Measurements from ENCODE around the gene LRMDA. TPM values are rescaled to one million over a fixed set of nuclear protein-coding genes. Genes with fewer than 3 reads are reported as not detected.

The LRMDA gene
- total RNA-seq, 3 donors from 2014 or later, result not detected

DNA sequence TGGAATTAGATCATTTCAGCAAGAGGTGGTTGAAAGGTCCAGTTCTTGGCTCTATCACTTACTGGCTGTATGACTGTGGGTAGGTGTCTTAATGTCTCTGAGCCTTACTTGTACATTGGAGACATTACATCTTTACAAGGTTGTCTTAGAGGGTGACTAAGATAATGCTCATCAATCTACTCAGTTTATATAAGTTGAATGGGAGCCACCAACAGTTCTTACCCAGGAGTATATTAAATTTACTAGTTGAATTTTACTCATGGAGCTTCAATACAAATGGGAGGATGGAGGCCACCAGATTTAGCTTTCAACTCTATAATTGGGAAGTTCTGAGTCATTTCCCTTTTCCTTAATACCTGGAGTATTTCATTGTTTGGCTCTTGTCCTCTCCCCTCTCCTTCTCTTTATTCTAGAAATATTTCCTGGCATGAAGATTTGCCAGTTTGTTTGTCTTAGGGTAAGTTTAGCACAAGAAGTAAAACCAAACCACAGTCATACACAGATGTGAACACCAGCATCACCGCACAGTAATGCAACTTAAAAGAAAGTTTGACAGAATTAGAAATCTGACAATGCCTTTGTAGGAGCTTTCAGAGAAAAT lies 222.8 kb downstream of the LRMDA start:
- H3K27me3 Mint-ChIP-seq (ENCODE audit: low read depth), result peaks cover 22% of the 10 kb centered on the region
- DNase-seq (no peak), ATAC-seq (no peak)
- no peaks in the 10 kb centered on the region for H3K4me1 Mint-ChIP-seq (ENCODE audit: low read depth)
- no peaks in the 10 kb centered on the region for H3K9me3 Mint-ChIP-seq
- no peaks in the 10 kb centered on the region for H3K36me3 Mint-ChIP-seq (ENCODE audit: insufficient read depth)
- H3K4me3 Mint-ChIP-seq, result no peak overlapping the region

DNA sequence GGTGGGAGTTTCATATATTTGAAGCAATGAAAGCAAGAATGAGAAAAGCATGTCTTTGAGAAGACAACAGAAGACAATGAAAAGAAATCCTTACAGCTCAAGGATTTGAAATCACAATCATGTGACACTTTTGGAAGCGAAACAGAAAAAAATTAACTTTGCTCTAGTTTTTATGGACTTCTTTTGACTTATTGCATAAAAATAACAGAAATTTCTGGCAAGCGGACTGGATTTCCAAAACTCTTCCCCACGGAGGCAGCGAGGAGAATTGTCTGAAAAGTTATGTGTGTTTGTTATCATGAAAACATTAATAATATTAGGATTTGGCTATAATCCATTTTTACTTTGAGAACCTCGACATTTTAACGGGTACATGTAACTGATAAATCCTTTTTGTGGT lies 223.3 kb downstream of the LRMDA start:
- Mint-ChIP-seq H3K9me3 (no peaks in the 10 kb centered on the region), H3K4me1 (ENCODE audit: low read depth) (no peaks in the 10 kb centered on the region), H3K27me3 (ENCODE audit: low read depth) (peaks cover 23% of the 10 kb centered on the region), H3K36me3 (ENCODE audit: insufficient read depth) (no peaks in the 10 kb centered on the region), H3K4me3 (no peak overlapping the region)
- ATAC-seq (no peak), DNase-seq (no peak)

DNA sequence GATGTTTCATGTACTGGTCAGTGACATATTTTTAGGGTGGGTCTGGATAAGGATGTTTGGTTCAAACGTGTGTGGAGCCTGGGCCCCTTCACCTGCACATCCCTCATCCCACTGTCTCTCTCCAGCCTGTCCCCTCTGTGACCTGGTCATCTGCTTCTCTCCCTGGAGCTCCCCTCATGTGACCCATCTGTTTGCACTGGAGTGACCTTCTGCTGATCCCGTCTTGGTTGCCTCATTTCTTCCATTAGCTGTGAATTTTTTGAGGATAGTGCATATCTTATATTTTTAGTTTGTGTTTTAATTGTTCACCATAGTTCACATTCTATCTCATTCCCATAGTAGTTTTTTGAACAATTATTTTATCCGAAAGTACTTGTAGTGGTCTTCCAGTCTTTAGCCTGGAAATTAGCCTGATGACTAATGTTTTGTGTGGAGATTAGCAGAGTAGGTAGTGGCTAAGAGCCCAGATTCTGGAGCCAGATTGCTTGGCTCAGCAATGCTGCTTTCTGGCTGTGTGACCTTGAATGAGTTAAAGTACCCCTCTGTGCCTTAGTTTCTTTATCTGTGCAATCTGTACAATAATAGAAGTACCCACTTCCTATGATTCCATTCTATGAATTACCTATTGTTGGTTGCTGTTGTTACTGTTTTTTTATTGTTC lies 224.5 kb downstream of the LRMDA start:
- DNase-seq (no peak), ATAC-seq (no peak)
- no peaks in the 10 kb centered on the region for H3K36me3 Mint-ChIP-seq (ENCODE audit: insufficient read depth)
- no peaks in the 10 kb centered on the region for H3K9me3 Mint-ChIP-seq
- H3K27me3 Mint-ChIP-seq (ENCODE audit: low read depth), result peaks cover 19% of the 10 kb centered on the region
- no peaks in the 10 kb centered on the region for H3K4me1 Mint-ChIP-seq (ENCODE audit: low read depth)
- no peak overlapping the region for H3K4me3 Mint-ChIP-seq

DNA sequence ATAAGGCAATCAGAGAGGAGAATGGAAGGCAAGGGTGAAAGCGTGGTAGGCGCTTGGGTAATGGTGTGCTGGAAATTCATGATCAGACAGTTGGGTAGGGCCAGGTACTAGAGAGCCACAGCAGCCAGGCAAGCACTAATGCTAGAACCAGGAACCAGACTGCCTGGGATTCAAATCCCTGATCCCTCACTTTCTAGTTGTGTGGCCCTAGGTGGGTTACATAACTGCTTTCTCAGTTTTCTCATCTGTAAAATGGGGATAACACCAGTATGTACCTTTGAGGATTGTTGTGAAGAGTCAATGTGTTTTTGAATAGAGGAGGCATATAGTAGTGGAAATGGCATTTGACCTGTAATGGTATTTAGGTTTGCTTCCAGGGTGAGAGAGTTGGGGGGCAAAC lies 225.9 kb downstream of the LRMDA start:
- Mint-ChIP-seq H3K27me3 (ENCODE audit: low read depth) (peaks cover 19% of the 10 kb centered on the region), H3K36me3 (ENCODE audit: insufficient read depth) (no peaks in the 10 kb centered on the region), H3K9me3 (no peaks in the 10 kb centered on the region), H3K4me3 (no peak overlapping the region), H3K4me1 (ENCODE audit: low read depth) (no peaks in the 10 kb centered on the region)
- DNase-seq (no peak), ATAC-seq (no peak)

DNA sequence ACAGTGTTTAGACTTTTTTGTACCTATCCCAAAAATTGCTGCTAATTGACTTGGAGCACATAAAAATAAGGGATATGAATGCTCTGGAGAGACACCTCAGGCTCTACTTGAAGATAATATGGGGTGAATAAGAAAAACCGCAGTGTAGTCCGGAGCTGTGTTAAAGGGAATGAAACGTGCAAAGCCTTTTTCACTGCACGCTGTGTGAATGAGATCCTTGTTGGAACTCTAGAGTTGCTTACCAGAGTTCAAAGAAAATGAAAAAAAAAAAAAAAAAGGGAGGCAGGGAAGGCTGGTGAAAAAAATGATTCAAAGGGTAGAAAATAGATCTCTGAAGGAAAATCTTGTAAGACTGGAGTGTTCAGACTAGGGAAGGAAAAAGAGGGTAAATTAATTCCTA lies 226.6 kb downstream of the LRMDA start:
- DNase-seq, result no peak
- H3K27me3 Mint-ChIP-seq (ENCODE audit: low read depth), result peaks cover 19% of the 10 kb centered on the region
- no peaks in the 10 kb centered on the region for H3K9me3 Mint-ChIP-seq
- no peaks in the 10 kb centered on the region for H3K4me1 Mint-ChIP-seq (ENCODE audit: low read depth)
- no peak overlapping the region for H3K4me3 Mint-ChIP-seq
- no peak for ATAC-seq
- no peaks in the 10 kb centered on the region for H3K36me3 Mint-ChIP-seq (ENCODE audit: insufficient read depth)

DNA sequence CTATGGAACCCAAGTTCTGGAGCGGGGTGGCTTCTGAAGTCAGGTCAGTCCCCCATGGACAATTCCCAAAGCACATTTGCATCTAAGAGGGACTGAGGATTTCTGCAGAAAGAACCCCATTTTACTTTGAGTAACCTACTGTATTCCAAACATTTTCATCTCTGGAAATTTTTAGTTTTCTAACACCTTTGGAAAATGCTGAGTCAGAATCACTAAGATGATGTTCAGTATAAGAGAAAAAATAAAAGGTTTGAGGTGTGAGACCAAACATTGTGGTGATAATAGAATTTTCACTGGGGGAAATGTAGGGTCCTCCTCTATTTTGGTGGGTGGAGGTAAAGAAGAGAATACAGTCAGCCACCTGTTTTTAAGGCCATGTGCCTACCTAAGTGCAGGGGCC lies 227.1 kb downstream of the LRMDA start:
- Mint-ChIP-seq H3K4me1 (ENCODE audit: low read depth) (no peaks in the 10 kb centered on the region), H3K36me3 (ENCODE audit: insufficient read depth) (no peaks in the 10 kb centered on the region), H3K4me3 (no peak overlapping the region), H3K27me3 (ENCODE audit: low read depth) (peaks cover 19% of the 10 kb centered on the region), H3K9me3 (no peaks in the 10 kb centered on the region)
- no peak for DNase-seq
- no peak for ATAC-seq

DNA sequence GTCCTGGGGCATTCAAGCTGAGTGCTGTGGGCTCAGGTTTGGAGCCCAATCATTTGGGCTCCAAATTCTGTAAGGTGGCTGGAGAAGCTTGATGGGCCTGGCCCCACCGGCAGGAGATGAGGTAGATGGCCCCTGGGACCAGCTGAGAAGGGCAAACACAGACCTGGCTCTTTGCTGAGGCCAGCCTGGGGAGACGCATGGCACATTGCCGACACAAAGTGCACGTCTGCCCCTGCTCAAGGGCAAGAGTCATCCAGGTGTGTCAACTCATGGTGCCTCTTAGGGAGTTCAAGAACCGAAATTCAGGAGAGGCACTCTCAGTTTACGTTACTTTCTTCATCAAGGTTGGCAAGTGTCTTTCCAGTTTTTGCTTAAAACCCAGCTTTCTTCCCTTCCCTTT lies 227.5 kb downstream of the LRMDA start:
- ATAC-seq (no peak), DNase-seq (no peak)
- no peaks in the 10 kb centered on the region for H3K36me3 Mint-ChIP-seq (ENCODE audit: insufficient read depth)
- no peaks in the 10 kb centered on the region for H3K4me1 Mint-ChIP-seq (ENCODE audit: low read depth)
- H3K27me3 Mint-ChIP-seq (ENCODE audit: low read depth), result peaks cover 17% of the 10 kb centered on the region
- H3K4me3 Mint-ChIP-seq, result no peak overlapping the region
- no peaks in the 10 kb centered on the region for H3K9me3 Mint-ChIP-seq

DNA sequence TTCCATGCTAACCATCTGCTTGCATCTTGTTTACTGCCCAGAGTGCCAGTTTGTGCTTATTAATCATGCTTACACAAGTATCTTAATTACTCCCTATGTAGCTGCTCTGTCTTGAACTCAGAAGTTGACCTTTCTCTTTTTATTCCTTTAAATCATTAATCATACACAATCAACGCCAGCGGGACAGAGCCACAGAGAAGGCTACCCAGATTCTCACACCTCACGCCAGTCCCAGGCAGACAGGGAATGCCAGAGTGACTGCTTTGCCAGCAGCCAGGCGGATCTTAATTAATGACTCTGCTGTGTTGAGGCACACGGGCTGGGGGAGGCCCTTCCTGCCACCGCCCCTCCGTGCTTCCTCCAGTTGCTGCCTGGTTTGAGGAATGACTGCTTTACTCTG lies 229.4 kb downstream of the LRMDA start:
- H3K27me3 Mint-ChIP-seq (ENCODE audit: low read depth), result peaks cover 12% of the 10 kb centered on the region
- DNase-seq (no peak), ATAC-seq (no peak)
- no peaks in the 10 kb centered on the region for H3K36me3 Mint-ChIP-seq (ENCODE audit: insufficient read depth)
- H3K4me3 Mint-ChIP-seq, result no peak overlapping the region
- no peaks in the 10 kb centered on the region for H3K4me1 Mint-ChIP-seq (ENCODE audit: low read depth)
- no peaks in the 10 kb centered on the region for H3K9me3 Mint-ChIP-seq

DNA sequence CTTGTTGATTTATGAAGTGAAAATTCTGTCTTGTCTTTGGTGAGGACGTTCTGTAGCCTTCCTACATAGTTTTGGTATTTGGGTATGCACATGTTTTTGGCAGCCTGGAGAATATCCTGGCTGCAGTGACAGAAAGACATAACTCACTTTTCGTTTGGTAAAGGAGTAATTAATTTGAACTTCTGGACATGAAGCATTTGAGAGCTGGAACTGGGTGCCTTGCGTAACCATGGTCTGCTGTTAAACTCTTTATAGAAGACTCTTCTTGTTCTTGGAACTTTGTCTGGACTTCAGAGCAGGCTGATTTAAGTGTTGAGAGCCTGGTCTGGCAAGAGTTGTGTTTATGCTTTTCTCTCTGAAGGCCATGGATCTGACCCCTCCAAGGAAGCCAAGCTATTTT lies 231.3 kb downstream of the LRMDA start:
- H3K27me3 Mint-ChIP-seq (ENCODE audit: low read depth), result peaks cover 6% of the 10 kb centered on the region
- DNase-seq (no peak), ATAC-seq (no peak)
- H3K4me1 Mint-ChIP-seq (ENCODE audit: low read depth), result no peaks in the 10 kb centered on the region
- H3K36me3 Mint-ChIP-seq (ENCODE audit: insufficient read depth), result no peaks in the 10 kb centered on the region
- no peak overlapping the region for H3K4me3 Mint-ChIP-seq
- no peaks in the 10 kb centered on the region for H3K9me3 Mint-ChIP-seq

DNA sequence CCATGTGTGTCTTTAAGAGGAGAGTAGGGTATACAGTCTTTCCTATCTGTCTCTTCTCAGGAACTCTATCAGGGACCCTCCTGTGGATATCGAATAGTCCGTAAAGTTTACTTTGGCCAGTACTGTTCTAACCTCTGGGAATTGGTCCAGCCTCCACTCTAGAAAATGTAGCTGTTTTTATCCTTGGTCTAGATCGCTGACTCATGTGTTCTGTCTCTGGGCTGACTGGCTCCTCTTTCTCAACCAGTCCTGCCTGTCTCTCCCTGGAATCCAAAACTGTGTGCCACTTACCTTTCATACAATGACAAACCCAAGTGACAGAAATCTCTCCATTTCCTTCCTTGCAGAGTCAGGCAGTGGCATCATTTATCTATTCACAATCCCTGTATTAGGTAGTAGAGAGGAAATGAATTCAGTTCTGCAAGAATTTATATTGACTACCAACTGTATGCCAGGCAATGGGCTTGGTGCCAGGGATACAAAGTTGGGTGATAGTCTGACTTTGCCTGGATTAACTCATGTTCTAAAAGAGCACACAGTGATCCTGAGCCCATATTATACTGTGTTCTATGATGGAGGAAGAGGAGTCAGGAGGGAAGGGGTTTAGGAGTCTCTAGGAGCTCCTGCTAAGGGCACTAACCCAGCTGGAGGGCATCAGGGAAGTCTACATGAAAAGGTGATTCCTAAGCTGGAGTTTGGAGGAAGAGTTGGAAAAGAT lies 232.7 kb downstream of the LRMDA start:
- no peaks in the 10 kb centered on the region for H3K9me3 Mint-ChIP-seq
- DNase-seq, result no peak
- H3K27me3 Mint-ChIP-seq (ENCODE audit: low read depth), result peaks cover 6% of the 10 kb centered on the region
- no peaks in the 10 kb centered on the region for H3K36me3 Mint-ChIP-seq (ENCODE audit: insufficient read depth)
- no peak overlapping the region for H3K4me3 Mint-ChIP-seq
- no peak for ATAC-seq
- H3K4me1 Mint-ChIP-seq (ENCODE audit: low read depth), result no peaks in the 10 kb centered on the region

DNA sequence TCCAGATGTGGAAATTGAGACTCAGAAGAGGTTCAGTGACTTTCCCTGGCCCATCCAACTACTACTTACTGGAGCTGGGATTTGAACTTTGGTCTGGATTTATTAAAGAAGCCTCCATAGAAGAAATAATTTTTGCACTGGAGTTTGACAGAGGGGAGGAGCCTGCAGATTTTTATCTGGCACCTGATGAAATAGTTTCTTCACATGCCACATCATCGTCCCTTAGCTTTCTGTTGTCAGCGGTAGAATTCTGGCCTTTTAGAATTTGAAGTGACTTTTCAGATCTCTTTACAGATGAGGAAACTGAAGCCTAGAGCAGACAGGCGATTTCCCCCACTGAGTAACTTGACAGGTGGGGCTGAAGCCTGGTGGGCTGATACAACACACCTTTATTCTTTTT lies 233.5 kb downstream of the LRMDA start:
- ATAC-seq, result no peak
- H3K27me3 Mint-ChIP-seq (ENCODE audit: low read depth), result peaks cover 4% of the 10 kb centered on the region
- no peak overlapping the region for H3K4me3 Mint-ChIP-seq
- H3K9me3 Mint-ChIP-seq, result no peaks in the 10 kb centered on the region
- DNase-seq, result no peak
- no peaks in the 10 kb centered on the region for H3K4me1 Mint-ChIP-seq (ENCODE audit: low read depth)
- no peaks in the 10 kb centered on the region for H3K36me3 Mint-ChIP-seq (ENCODE audit: insufficient read depth)

DNA sequence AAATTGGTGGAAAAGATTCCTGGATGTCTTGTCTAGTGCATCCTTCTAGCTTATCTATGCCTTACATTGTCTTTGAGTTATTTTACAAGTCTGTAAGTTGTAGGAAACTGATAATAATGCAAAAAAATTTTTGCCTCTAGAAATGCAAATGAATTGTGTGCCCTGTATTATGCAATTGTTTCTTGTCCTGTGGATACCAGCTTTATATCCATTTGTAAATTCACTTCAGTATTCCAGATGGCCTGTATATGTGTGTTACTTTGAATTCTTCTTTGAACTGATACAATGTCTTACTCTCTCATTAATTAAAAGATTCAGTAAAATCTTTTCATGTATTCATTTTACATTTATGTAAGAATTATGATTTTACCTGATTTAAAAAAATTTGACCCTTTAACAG lies 234.3 kb downstream of the LRMDA start:
- peaks cover 4% of the 10 kb centered on the region for H3K27me3 Mint-ChIP-seq (ENCODE audit: low read depth)
- H3K36me3 Mint-ChIP-seq (ENCODE audit: insufficient read depth), result no peaks in the 10 kb centered on the region
- H3K4me3 Mint-ChIP-seq, result no peak overlapping the region
- H3K4me1 Mint-ChIP-seq (ENCODE audit: low read depth), result no peaks in the 10 kb centered on the region
- no peak for DNase-seq
- no peak for ATAC-seq
- no peaks in the 10 kb centered on the region for H3K9me3 Mint-ChIP-seq

DNA sequence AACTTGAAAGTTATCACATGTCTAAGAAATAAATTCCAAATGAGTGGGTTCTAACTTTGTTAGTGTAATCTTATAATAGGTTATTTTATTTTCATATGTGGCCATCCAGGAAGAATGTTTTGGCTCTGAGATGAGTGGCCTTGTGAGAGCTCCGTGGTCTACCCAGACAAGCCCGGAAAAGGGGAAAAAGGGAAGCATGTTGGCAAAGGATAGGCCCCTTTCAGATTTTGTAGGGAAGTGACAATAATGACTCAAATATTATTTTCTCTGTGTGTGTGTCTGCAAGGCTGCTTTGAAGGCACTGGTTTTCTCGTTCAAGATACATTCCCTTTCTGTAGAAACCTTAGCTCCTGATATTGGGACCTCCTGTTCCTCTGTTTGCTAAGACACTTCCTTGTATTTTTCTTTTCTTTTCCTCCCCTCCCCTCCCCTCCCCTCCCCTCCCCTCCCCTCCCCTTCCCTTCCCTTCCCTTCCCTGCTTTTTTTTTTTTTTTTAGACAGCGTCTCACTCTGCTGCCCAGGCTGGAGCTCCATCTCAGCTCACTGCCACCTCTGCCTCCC lies 240.8 kb downstream of the LRMDA start:
- Mint-ChIP-seq H3K9me3 (no peaks in the 10 kb centered on the region), H3K4me3 (no peak overlapping the region), H3K27me3 (ENCODE audit: low read depth) (no peaks in the 10 kb centered on the region), H3K4me1 (ENCODE audit: low read depth) (no peaks in the 10 kb centered on the region), H3K36me3 (ENCODE audit: insufficient read depth) (no peaks in the 10 kb centered on the region)
- no peak for DNase-seq
- ATAC-seq, result no peak

DNA sequence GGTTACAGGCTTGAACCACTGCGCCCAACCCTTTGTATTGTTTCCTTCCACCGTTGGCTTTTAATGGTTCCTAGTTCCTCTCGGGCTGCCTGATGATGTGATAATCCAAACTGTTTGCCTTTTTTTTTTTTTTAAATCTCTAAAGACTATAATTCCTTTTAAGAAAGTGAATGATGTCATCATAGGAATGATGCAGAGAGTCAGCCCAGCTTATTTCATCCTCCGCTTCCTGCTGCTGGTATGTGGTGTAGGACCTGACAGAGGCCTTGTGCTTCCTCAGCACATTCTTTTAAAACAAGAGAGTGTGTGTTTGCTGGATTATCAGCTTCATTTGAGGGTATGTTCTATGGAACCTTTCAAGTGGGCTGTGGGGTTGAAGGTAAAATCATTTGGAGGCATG lies 241.4 kb downstream of the LRMDA start:
- Mint-ChIP-seq H3K4me1 (ENCODE audit: low read depth) (no peaks in the 10 kb centered on the region), H3K9me3 (no peaks in the 10 kb centered on the region), H3K27me3 (ENCODE audit: low read depth) (no peaks in the 10 kb centered on the region), H3K36me3 (ENCODE audit: insufficient read depth) (no peaks in the 10 kb centered on the region), H3K4me3 (no peak overlapping the region)
- no peak for ATAC-seq
- DNase-seq, result no peak

DNA sequence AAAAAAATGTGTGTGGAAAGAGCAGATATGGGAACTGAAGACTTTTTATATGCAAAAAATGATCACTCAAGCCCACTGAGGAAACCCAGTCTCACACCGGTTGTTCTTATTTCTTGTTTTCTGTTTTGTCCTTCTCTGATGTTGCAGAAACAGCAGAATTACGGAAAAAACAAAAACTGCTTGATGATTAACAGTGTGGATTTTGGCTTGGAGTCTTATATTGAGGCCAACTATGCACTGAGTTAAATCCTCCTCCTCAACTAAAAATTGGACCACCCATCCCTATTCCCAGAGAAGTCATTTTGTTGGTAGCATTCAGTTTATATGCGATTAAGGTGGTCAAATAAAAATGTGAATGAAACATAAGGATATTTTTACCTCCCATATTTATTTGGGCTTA lies 246.1 kb downstream of the LRMDA start:
- H3K27me3 Mint-ChIP-seq (ENCODE audit: low read depth), result peaks cover 3% of the 10 kb centered on the region
- DNase-seq (no peak), ATAC-seq (no peak)
- no peak overlapping the region for H3K4me3 Mint-ChIP-seq
- H3K4me1 Mint-ChIP-seq (ENCODE audit: low read depth), result no peaks in the 10 kb centered on the region
- no peaks in the 10 kb centered on the region for H3K9me3 Mint-ChIP-seq
- no peaks in the 10 kb centered on the region for H3K36me3 Mint-ChIP-seq (ENCODE audit: insufficient read depth)

All from activated T-cell treated with anti-CD3 and anti-CD28 coated beads, Interleukin-2, amount 50 U/mL, for 4 hours (primary cell).